Measurements from ENCODE around the gene NCBP1.

The NCBP1 gene

GRCh38 chr9:97623946-97624345, 9.7 kb upstream of the NCBP1 start:
- no peak for DNase-seq (ENCODE audit: low spot score)

GRCh38 chr9:97625620-97626019, 8.0 kb upstream of the NCBP1 start:
- no peak for DNase-seq (ENCODE audit: low spot score)

- no peak for DNase-seq (ENCODE audit: low spot score)
Observed at GRCh38 chr9:97627624-97628023, 6.0 kb upstream of the NCBP1 start.

- DNase-seq (ENCODE audit: low spot score) = no peak
Observed at GRCh38 chr9:97628668-97629067, 5.0 kb upstream of the NCBP1 start.

GRCh38 chr9:97629156-97629555, 4.5 kb upstream of the NCBP1 start:
- DNase-seq (ENCODE audit: low spot score) = no peak

GRCh38 chr9:97630591-97630990, 3.0 kb upstream of the NCBP1 start:
- no peak for DNase-seq (ENCODE audit: low spot score)

- peak; percentile 49 for DNase-seq (ENCODE audit: low spot score)
Observed at GRCh38 chr9:97632248-97632984, 1.2 kb upstream of the NCBP1 start.

- no peak for DNase-seq (ENCODE audit: low spot score)
Observed at GRCh38 chr9:97633859-97634490, 354 bp downstream of the NCBP1 start.

GRCh38 chr9:97635026-97635425, 1.4 kb downstream of the NCBP1 start:
- no peak for DNase-seq (ENCODE audit: low spot score)

GRCh38 chr9:97636903-97637302, 3.3 kb downstream of the NCBP1 start:
- no peak for DNase-seq (ENCODE audit: low spot score)

- no peak for DNase-seq (ENCODE audit: low spot score)
Observed at GRCh38 chr9:97638666-97639065, 5.0 kb downstream of the NCBP1 start.

- no peak for DNase-seq (ENCODE audit: low spot score)
Observed at GRCh38 chr9:97640325-97640724, 6.7 kb downstream of the NCBP1 start.

- no peak for DNase-seq (ENCODE audit: low spot score)
Observed at GRCh38 chr9:97645720-97646119, 12.1 kb downstream of the NCBP1 start.

- no peak for DNase-seq (ENCODE audit: low spot score)
Observed at GRCh38 chr9:97647996-97648395, 14.4 kb downstream of the NCBP1 start.

- DNase-seq (ENCODE audit: low spot score) = no peak
Observed at GRCh38 chr9:97651646-97652045, 18.0 kb downstream of the NCBP1 start.

- DNase-seq (ENCODE audit: low spot score) = no peak
Observed at GRCh38 chr9:97658707-97659106, 25.1 kb downstream of the NCBP1 start.

- no peak for DNase-seq (ENCODE audit: low spot score)
Observed at GRCh38 chr9:97659771-97660170, 26.1 kb downstream of the NCBP1 start.

- no peak for DNase-seq (ENCODE audit: low spot score)
Observed at GRCh38 chr9:97660340-97660739, 26.7 kb downstream of the NCBP1 start.

- no peak for DNase-seq (ENCODE audit: low spot score)
Observed at GRCh38 chr9:97660847-97661246, 27.2 kb downstream of the NCBP1 start.

GRCh38 chr9:97665742-97666141, 32.1 kb downstream of the NCBP1 start:
- no peak for DNase-seq (ENCODE audit: low spot score)

- no peak for DNase-seq (ENCODE audit: low spot score)
Observed at GRCh38 chr9:97666907-97667686, 33.5 kb downstream of the NCBP1 start.

- no peak for DNase-seq (ENCODE audit: low spot score)
Observed at GRCh38 chr9:97668485-97668884, 34.9 kb downstream of the NCBP1 start.

- no peak for DNase-seq (ENCODE audit: low spot score)
Observed at GRCh38 chr9:97670586-97670985, 37.0 kb downstream of the NCBP1 start.
